Calu3 (cell line): Measurements from ENCODE around the gene COL4A2. TPM values are rescaled to one million over a fixed set of nuclear protein-coding genes. Genes with fewer than 3 reads are reported as not detected.

Experiments used
- BruUV-seq: library from RNA; stranded (reverse); fragments of 400-500 nt; replicated peaks from 2 replicates; lab custom pipeline; 2021; lab: Mats Ljungman, UMichigan
- CTCF ChIA-PET: fragments of 300-600 bp; sonication (Branson Sonifier 250); formaldehyde crosslinking; loops from one replicate; lab custom pipeline; 2022; ENCODE audit warnings: antibody characterized with exemption; lab: Charles Lee
- DNase-seq: peaks from one replicate; pipeline ENCODE4 v3.0.0; 2022
- H3K27ac Mint-ChIP-seq: one replicate; pipeline ENCODE4 v1.8.0; 2022; ENCODE audit warnings: mixed read lengths; ENCODE audit not compliant: unreplicated experiment
- H3K27me3 Mint-ChIP-seq: one replicate; pipeline ENCODE4 v1.8.0; 2022; ENCODE audit warnings: mixed read lengths; ENCODE audit not compliant: unreplicated experiment
- H3K36me3 Mint-ChIP-seq: one replicate; pipeline ENCODE4 v1.8.0; 2022; ENCODE audit warnings: mild to moderate bottlenecking, moderate library complexity, mixed read lengths; ENCODE audit not compliant: insufficient read depth, unreplicated experiment
- H3K4me1 Mint-ChIP-seq: one replicate; pipeline ENCODE4 v1.8.0; 2022; ENCODE audit warnings: mild to moderate bottlenecking, low read depth, mixed read lengths; ENCODE audit not compliant: unreplicated experiment
- H3K4me3 Mint-ChIP-seq: one replicate; pipeline ENCODE4 v1.8.0; 2022; ENCODE audit warnings: mild to moderate bottlenecking, low read depth, moderate library complexity, mixed read lengths; ENCODE audit not compliant: unreplicated experiment
- H3K9me3 Mint-ChIP-seq: one replicate; pipeline ENCODE4 v1.8.0; 2022; ENCODE audit warnings: low read depth, mixed read lengths; ENCODE audit not compliant: unreplicated experiment
- CTCF ChIP-seq: fragments of 200-600 bp; IDR thresholded peaks from one replicate; pipeline ENCODE4 v1.8.0; 2022; ENCODE audit warnings: antibody characterized with exemption; ENCODE audit not compliant: unreplicated experiment
- intact Hi-C: fragments of 100-400 bp; cut with micrococcal nuclease; formaldehyde crosslinking; loops from one replicate; pipeline ENCODE4 v1.10.0; 2022; ENCODE audit not compliant: unreplicated experiment
- total RNA-seq: library from RNA; stranded (reverse); gene quantifications from 2 replicates; pipeline ENCODE4 v1.2.3, GENCODE V29; 2022

Gene COL4A2
- total RNA-seq, 1 experiment from 2014 or later: 0.42 TPM

- no peaks in the 10 kb centered on the region for H3K9me3 Mint-ChIP-seq
- CTCF ChIA-PET: no interaction called here
- H3K36me3 Mint-ChIP-seq: no peaks in the 10 kb centered on the region
- intact Hi-C loops: no loop called here
- H3K27ac Mint-ChIP-seq: no peak overlapping the region
- TF ChIP-seq CTCF: no peak
- H3K27me3 Mint-ChIP-seq: no peaks in the 10 kb centered on the region
- H3K4me1 Mint-ChIP-seq: peaks cover 9% of the 10 kb centered on the region
- BruUV-seq: no TSS peak
- no peak overlapping the region for H3K4me3 Mint-ChIP-seq
- no peak for DNase-seq
These were observed 19.3 kb downstream of the COL4A2 start for GRCh38 chr13:110326263-110326904.

GRCh38 chr13:110327051-110327721, 20.1 kb downstream of the COL4A2 start:
- intact Hi-C loops: no loop called here
- no TSS peak for BruUV-seq
- no peak overlapping the region for H3K4me3 Mint-ChIP-seq
- H3K4me1 Mint-ChIP-seq: peaks cover 9% of the 10 kb centered on the region
- CTCF ChIA-PET: no interaction called here
- no peaks in the 10 kb centered on the region for H3K36me3 Mint-ChIP-seq
- no peak for TF ChIP-seq CTCF
- H3K9me3 Mint-ChIP-seq: no peaks in the 10 kb centered on the region
- no peaks in the 10 kb centered on the region for H3K27me3 Mint-ChIP-seq
- no peak overlapping the region for H3K27ac Mint-ChIP-seq
- no peak for DNase-seq

GRCh38 chr13:110328573-110328972, 21.5 kb downstream of the COL4A2 start:
- intact Hi-C loops: no loop called here
- Mint-ChIP-seq H3K9me3 (no peaks in the 10 kb centered on the region), H3K27me3 (no peaks in the 10 kb centered on the region), H3K27ac (no peak overlapping the region), H3K36me3 (no peaks in the 10 kb centered on the region), H3K4me1 (peaks cover 9% of the 10 kb centered on the region), H3K4me3 (no peak overlapping the region)
- CTCF ChIA-PET: no interaction called here
- BruUV-seq: no TSS peak
- no peak for TF ChIP-seq CTCF
- DNase-seq: no peak

- no peak overlapping the region for H3K4me3 Mint-ChIP-seq
- BruUV-seq: no TSS peak
- H3K27ac Mint-ChIP-seq: no peak overlapping the region
- DNase-seq: no peak
- TF ChIP-seq CTCF: no peak
- H3K4me1 Mint-ChIP-seq: peaks cover 9% of the 10 kb centered on the region
- H3K36me3 Mint-ChIP-seq: no peaks in the 10 kb centered on the region
- CTCF ChIA-PET: no interaction called here
- intact Hi-C loops: no loop called here
- H3K27me3 Mint-ChIP-seq: no peaks in the 10 kb centered on the region
- H3K9me3 Mint-ChIP-seq: no peaks in the 10 kb centered on the region
These were observed 22.2 kb downstream of the COL4A2 start for GRCh38 chr13:110329258-110329657.
